GM10248 (cell line): Measurements from ENCODE around the gene ALDH3B2.
A peak's percentile ranks its signal among the peaks of the same experiment; 100 is the strongest.
"Not testable (repeated sequence)": the region's sequence is repeated elsewhere in the genome, so short reads cannot be mapped to it uniquely, and the experiment has no call there.

Source experiments
- CTCF ChIA-PET: fragments of 300-600 bp; sonication (Branson Sonifier 250); formaldehyde crosslinking; extraction: SDS; loops from one replicate; lab custom pipeline; 2021; ENCODE audit warnings: antibody characterized with exemption; lab: Yijun Ruan, JAX
- POLR2A ChIA-PET: fragments of 350-650 bp; sonication (Branson Sonifier 250); formaldehyde crosslinking; extraction: SDS; loops from one replicate; lab custom pipeline; 2020; ENCODE audit warnings: antibody characterized with exemption; lab: Yijun Ruan, JAX
- DNase-seq: peaks from one replicate; pipeline ENCODE4 v3.0.0; 2012; ENCODE audit errors: extremely low spot score
- CTCF ChIP-seq: IDR thresholded peaks from 2 replicates; pipeline ENCODE4 v1.5.1; 2012; ENCODE audit warnings: mild to moderate bottlenecking, low read depth; ENCODE audit errors: extremely low read depth, missing control alignments, control extremely low read depth

ALDH3B2 gene

GRCh38 chr11:67695606-67696005 is 21.2 kb upstream of the ALDH3B2 start:
- TF ChIP-seq CTCF, result no peak
- ChIA-PET POLR2A (no interaction called here), CTCF (interaction anchor here (0.8 kb wide), 1 partner anchor 82 kb away, joined by 3 read pairs; no protein-coding TSS in a partner anchor)
- no peak for DNase-seq

- ChIA-PET CTCF (no interaction called here), POLR2A (no interaction called here)
- no peak for TF ChIP-seq CTCF
- no peak for DNase-seq
These were observed 20.6 kb upstream of the ALDH3B2 start for GRCh38 chr11:67694875-67695555.

GRCh38 chr11:67691149-67691548 is 16.7 kb upstream of the ALDH3B2 start:
- no peak for DNase-seq
- ChIA-PET CTCF (interaction anchor here (0.7 to 1.1 kb wide), 4 partner anchors 11 to 108 kb away, joined by 3 to 4 read pairs (median 3); partner anchors contain the start of genes GSTP1 and NUDT8), POLR2A (no interaction called here)
- peak; percentile 26 for TF ChIP-seq CTCF

GRCh38 chr11:67689178-67689577 is 14.8 kb upstream of the ALDH3B2 start:
- no peak for TF ChIP-seq CTCF
- ChIA-PET CTCF (interaction anchor here (1.5 kb wide), 1 partner anchor 21 kb away, joined by 3 read pairs; no protein-coding TSS in a partner anchor), POLR2A (no interaction called here)
- no peak for DNase-seq

- no peak for TF ChIP-seq CTCF
- POLR2A ChIA-PET, result no interaction called here
- DNase-seq, result no peak
- CTCF ChIA-PET, result no interaction called here
These were observed 13.6 kb upstream of the ALDH3B2 start for GRCh38 chr11:67687986-67688385.

- CTCF ChIA-PET, POLR2A ChIA-PET, DNase-seq: not testable (repeated sequence)
These were observed 11.4 kb upstream of the ALDH3B2 start for GRCh38 chr11:67685641-67686332.

- POLR2A ChIA-PET, DNase-seq, CTCF ChIA-PET: not testable (repeated sequence)
These were observed 8.0 kb upstream of the ALDH3B2 start for GRCh38 chr11:67682126-67683034.
